GM18858 (cell line): ENCODE data around the gene DCAF4.

ENCODE experiments used
- ATAC-seq: cut with Tn5 transposase; IDR thresholded peaks from one replicate; pipeline ENCODE4 v1.9.1; 2021; ENCODE audit not compliant: unreplicated experiment

The DCAF4 gene

GRCh38 chr14:72926292-72927028 lies at the start of gene DCAF4:
Gene DCAF4, plus strand, starts transcription at chr14:72926464. Its CDS starts 11,515 bp downstream, at chr14:72937979.
- peak; percentile 94 for ATAC-seq

- no peak for ATAC-seq
Observed at GRCh38 chr14:72876710-72877063, 49.6 kb upstream of the DCAF4 start.

- ATAC-seq: no peak
Observed at GRCh38 chr14:72878746-72879145, 47.5 kb upstream of the DCAF4 start.

- ATAC-seq: no peak
Observed at GRCh38 chr14:72879431-72879830, 46.8 kb upstream of the DCAF4 start.

GRCh38 chr14:72880164-72880563 lies 46.1 kb upstream of the DCAF4 start:
- ATAC-seq: no peak

GRCh38 chr14:72880820-72881219 lies 45.4 kb upstream of the DCAF4 start:
- ATAC-seq: no peak

GRCh38 chr14:72881543-72881942 lies 44.7 kb upstream of the DCAF4 start:
- no peak for ATAC-seq

GRCh38 chr14:72882047-72882446 lies 44.2 kb upstream of the DCAF4 start:
- ATAC-seq: no peak

- no peak for ATAC-seq
Observed at GRCh38 chr14:72882463-72882862, 43.8 kb upstream of the DCAF4 start.

GRCh38 chr14:72883109-72883508 lies 43.2 kb upstream of the DCAF4 start:
- no peak for ATAC-seq

GRCh38 chr14:72883961-72884360 lies 42.3 kb upstream of the DCAF4 start:
- ATAC-seq: no peak

GRCh38 chr14:72884386-72884785 lies 41.9 kb upstream of the DCAF4 start:
- no peak for ATAC-seq

GRCh38 chr14:72887514-72887913 lies 38.8 kb upstream of the DCAF4 start:
- no peak for ATAC-seq

GRCh38 chr14:72888192-72888591 lies 38.1 kb upstream of the DCAF4 start:
- ATAC-seq: no peak

- ATAC-seq: no peak
Observed at GRCh38 chr14:72888636-72889201, 37.5 kb upstream of the DCAF4 start.

- ATAC-seq: no peak
Observed at GRCh38 chr14:72889366-72889765, 36.9 kb upstream of the DCAF4 start.

- no peak for ATAC-seq
Observed at GRCh38 chr14:72891666-72892102, 34.6 kb upstream of the DCAF4 start.

- no peak for ATAC-seq
Observed at GRCh38 chr14:72892103-72892878, 34.0 kb upstream of the DCAF4 start.

- no peak for ATAC-seq
Observed at GRCh38 chr14:72892879-72893635, 33.2 kb upstream of the DCAF4 start.

GRCh38 chr14:72893636-72894322 lies 32.5 kb upstream of the DCAF4 start, which contains the start of gene DPF3:
Gene DPF3, minus strand, starts transcription at chr14:72894101. Its CDS starts 13 bp downstream, at chr14:72894088.
- ATAC-seq: peak; percentile 98

GRCh38 chr14:72894323-72894622 lies 32.0 kb upstream of the DCAF4 start:
- no peak for ATAC-seq
